Activated T-cell treated with anti-CD3 and anti-CD28 coated beads, Interleukin-2, amount 50 U/mL, for 24 hours (primary cell): ENCODE measurements around the gene CMC4.

Source experiments
- DNase-seq: peaks from one replicate; pipeline ENCODE4 v3.0.0-alpha.2; 2020
- H3K27ac Mint-ChIP-seq: 2 replicates; pipeline ENCODE4 v1.8.0; 2020; ENCODE audit warnings: mild to moderate bottlenecking, mixed read lengths
- H3K27me3 Mint-ChIP-seq: 2 replicates; pipeline ENCODE4 v1.8.0; 2020; ENCODE audit warnings: mixed read lengths
- H3K36me3 Mint-ChIP-seq: 2 replicates; pipeline ENCODE4 v1.8.0; 2020; ENCODE audit warnings: low read depth, mixed read lengths
- H3K4me1 Mint-ChIP-seq: 2 replicates; pipeline ENCODE4 v1.8.0; 2020; ENCODE audit warnings: low read depth, mixed read lengths
- H3K4me3 Mint-ChIP-seq: 2 replicates; pipeline ENCODE4 v1.8.0; 2020; ENCODE audit warnings: mild to moderate bottlenecking, moderate library complexity, mixed read lengths
- H3K9me3 Mint-ChIP-seq: 2 replicates; pipeline ENCODE4 v1.8.0; 2020; ENCODE audit warnings: mixed read lengths

The CMC4 gene

DNA sequence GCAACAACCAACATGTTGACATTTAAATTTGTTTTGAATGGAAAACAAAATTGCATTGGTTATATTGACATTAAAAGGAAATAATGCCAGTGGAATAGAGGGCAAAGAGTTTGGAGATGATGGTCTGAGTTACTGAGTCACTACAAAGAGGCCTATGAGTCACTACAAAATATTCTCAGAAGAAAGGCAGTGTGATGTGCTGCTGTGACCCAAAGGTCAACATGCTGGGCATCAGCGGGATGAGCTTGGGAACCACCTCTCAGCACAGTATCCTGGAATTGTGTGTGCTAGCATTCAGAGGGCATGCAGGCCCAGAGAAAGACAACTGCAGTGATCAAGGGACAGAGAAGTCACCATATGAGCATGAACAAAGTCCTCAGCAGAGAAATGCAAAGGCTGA, 2.8 kb downstream of the CMC4 start:
- Mint-ChIP-seq H3K4me3 (no peak overlapping the region), H3K36me3 (peaks cover 26% of the 10 kb centered on the region), H3K9me3 (no peaks in the 10 kb centered on the region), H3K27ac (peak overlapping the region; percentile 64), H3K27me3 (peaks cover 2% of the 10 kb centered on the region), H3K4me1 (peaks cover 32% of the 10 kb centered on the region)
- DNase-seq = no peak

DNA sequence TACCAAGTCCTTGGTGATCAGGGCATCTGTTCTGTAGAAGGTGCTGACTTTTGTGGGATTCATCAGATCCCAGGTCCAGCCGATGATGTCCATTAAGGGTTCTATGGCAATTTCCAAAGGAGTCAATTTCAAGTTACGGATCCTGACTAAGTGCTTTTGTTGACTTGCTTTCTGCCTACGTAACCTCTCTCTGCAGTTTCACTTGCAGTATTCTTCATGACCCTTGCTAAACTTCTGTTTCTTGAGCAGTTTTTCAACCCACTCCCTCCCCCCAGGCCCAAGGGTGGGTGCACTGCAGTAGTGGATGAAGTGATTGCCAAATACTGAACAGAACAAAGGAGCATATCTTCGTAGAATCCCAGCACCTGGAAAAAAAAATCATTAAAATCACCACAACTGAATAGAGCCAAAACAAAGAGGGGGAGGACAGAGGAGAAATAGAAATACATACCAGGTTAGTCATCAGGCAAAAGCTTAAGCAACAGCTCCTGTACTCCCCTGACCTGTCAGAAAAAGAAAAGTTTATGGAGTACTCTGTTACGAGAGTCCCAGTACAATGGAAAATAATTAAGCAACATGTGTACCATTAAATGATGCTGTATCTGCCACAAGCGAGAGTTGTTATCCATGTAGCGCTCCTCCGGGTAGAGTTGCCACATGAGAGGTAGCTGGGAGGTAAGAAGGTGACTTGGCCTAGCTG, 5.8 kb downstream of the CMC4 start:
- Mint-ChIP-seq H3K27me3 (peaks cover 2% of the 10 kb centered on the region), H3K27ac (no peak overlapping the region), H3K36me3 (peaks cover 16% of the 10 kb centered on the region), H3K4me3 (no peak overlapping the region), H3K9me3 (no peaks in the 10 kb centered on the region), H3K4me1 (peaks cover 27% of the 10 kb centered on the region)
- no peak for DNase-seq

DNA sequence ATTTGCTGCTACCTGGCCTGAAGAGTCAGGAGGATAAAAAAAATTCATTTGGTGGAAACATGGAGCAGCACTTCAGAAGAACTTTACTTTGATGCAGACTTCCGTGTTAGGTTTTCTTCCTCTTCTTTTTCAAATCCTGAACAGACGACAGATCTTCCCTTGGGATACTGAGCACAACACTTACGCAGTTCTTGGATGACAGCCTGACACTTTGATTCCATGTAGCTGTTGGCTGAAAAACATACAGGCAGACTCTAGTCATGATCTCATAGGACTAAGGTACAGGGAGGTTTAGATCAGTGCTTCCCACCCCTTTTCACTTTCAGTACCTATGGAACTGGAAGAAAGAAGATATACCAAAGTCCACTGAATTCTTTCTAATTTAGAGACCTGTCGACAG, 9.2 kb downstream of the CMC4 start:
- Mint-ChIP-seq H3K36me3 (peaks cover 36% of the 10 kb centered on the region), H3K4me3 (no peak overlapping the region), H3K27me3 (peaks cover 14% of the 10 kb centered on the region), H3K9me3 (no peaks in the 10 kb centered on the region), H3K4me1 (peaks cover 15% of the 10 kb centered on the region), H3K27ac (no peak overlapping the region)
- no peak for DNase-seq

DNA sequence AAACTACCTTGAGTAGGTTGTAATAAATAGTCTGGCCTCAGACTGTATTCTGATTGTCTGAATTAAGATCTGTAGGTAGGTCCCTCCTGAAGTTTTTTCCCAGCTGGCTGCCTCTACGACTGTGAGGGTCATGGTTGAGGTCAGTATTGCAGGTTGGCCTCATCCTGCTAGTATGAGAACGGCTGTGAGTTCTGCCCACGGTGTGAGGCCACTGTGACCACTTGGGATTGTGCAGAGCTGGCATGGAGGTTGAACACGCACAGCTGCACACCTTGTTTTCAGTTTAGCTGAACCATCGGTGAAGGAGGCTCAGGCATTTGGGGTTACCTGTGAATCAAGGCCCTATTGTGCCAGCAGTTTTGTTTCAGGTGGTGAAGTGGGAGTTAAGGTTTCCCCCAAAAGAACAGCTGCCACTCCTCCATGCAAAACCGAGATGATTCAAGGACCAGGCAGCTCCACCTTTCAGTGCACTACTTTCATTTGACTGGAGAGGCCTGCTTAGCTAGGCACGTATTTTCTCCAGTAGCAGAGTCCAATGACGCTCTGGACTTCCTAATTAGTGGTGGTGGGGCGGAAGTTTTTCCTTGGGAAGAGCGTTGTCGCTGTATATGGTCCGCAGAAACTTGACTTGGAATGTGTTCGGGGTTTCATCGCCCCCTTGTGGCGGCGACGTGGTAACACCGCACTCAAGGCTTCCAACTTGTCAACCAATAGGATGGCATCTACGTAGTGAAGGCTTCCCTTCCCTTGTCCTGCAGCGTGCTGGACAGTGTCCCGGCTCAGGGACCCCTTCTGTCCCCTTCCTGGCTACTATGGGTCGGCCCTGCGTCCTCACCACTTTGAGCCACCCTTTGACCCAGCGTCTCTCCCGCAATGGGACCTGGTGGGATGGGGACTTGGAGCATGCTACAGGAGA, 13.8 kb downstream of the CMC4 start:
- Mint-ChIP-seq H3K36me3 (peaks cover 53% of the 10 kb centered on the region), H3K27ac (peak overlapping the region; percentile 50), H3K27me3 (peaks cover 12% of the 10 kb centered on the region), H3K4me1 (peaks cover 29% of the 10 kb centered on the region), H3K9me3 (no peaks in the 10 kb centered on the region), H3K4me3 (peak overlapping the region; percentile 13)
- peak; percentile 68 for DNase-seq

DNA sequence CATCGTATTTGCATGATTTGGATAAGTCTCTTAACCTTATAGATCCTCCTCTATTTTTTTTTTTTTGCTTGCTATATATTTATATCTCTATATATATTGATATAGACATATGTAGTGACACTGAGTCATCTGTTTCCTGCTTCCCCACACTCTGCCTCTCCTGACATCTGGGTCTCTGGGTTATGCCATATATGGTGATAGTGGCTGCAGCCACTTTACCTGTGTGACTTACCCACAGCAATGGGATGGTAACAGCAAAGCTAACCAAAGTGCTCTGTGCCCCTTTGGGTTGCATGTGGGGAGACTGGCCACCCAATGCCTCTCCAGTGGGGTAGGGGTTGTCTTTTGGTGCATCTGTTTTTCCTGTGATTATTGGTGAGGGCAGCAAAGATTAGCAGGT, 14.5 kb downstream of the CMC4 start:
- H3K27ac Mint-ChIP-seq = peak overlapping the region; percentile 50
- H3K27me3 Mint-ChIP-seq = peaks cover 12% of the 10 kb centered on the region
- no peaks in the 10 kb centered on the region for H3K9me3 Mint-ChIP-seq
- peaks cover 56% of the 10 kb centered on the region for H3K36me3 Mint-ChIP-seq
- H3K4me1 Mint-ChIP-seq = peaks cover 29% of the 10 kb centered on the region
- DNase-seq = no peak
- H3K4me3 Mint-ChIP-seq = no peak overlapping the region

DNA sequence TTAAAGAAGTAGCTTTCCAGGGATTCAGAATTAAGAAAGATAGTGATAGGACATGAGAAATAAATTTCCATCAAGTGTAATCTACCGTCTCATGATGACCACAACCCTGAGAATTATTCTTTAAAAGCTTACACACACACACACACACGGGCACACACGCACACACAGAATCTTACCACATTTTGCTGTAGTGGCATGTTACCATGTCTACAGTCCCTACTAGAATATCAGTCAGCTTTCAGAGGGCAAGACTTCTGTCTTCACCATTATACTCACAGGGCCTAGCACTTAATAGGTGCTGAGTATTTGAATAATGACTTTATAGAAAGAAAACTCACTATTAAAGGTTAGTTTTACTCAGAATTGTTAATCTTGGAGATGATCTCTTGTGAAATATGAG, 15.4 kb downstream of the CMC4 start:
- no peak overlapping the region for H3K4me3 Mint-ChIP-seq

DNA sequence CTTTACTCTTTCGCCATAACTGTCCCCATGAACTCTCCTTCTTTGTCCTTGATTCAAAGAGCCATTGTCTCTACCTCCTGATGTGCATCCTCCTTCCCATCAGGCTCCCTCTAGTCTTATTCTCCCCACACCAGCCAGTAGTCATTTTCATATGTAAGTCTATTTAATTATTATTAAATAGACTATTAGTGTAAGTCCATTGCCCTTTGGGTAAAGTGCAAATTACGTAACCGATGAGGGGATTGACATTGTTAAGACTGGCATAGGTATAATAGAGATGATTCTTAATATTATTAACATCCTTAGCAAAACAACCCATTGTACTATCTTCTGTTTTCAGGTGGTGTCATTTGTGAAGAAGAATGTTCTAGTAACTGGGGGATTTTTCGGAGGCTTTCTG, 16.7 kb downstream of the CMC4 start:
- Mint-ChIP-seq H3K9me3 (no peaks in the 10 kb centered on the region), H3K4me1 (peaks cover 42% of the 10 kb centered on the region), H3K27ac (no peak overlapping the region), H3K27me3 (peaks cover 15% of the 10 kb centered on the region), H3K36me3 (peaks cover 47% of the 10 kb centered on the region), H3K4me3 (no peak overlapping the region)
- DNase-seq = no peak

More for the DNA sequence above, 15.4 kb downstream of the CMC4 start:
- H3K27me3 Mint-ChIP-seq = peaks cover 12% of the 10 kb centered on the region
- H3K9me3 Mint-ChIP-seq = no peaks in the 10 kb centered on the region
- peaks cover 55% of the 10 kb centered on the region for H3K36me3 Mint-ChIP-seq
- H3K4me1 Mint-ChIP-seq = peaks cover 34% of the 10 kb centered on the region
- DNase-seq = no peak
- H3K27ac Mint-ChIP-seq = peak overlapping the region; percentile 49

DNA sequence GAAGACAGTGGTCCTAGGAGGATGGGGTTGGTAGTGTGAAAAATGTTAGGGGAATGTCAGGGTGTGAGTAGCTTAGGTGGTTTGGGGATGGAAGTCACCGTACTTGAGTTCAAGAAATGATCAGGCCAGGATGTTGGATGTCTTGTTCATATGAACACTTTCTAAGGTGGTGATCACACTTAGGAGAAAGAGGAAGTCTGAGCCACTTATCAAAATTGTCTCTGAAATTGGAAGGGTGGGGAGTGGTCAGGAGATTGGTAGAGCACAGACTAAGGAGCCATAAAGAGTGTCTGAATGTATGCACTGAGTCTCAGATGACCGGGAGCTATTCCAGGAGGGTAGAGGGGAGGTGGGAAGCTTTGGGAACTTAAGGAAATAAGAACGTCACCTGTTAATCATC, 17.3 kb downstream of the CMC4 start:
- H3K27me3 Mint-ChIP-seq = peaks cover 21% of the 10 kb centered on the region

DNA sequence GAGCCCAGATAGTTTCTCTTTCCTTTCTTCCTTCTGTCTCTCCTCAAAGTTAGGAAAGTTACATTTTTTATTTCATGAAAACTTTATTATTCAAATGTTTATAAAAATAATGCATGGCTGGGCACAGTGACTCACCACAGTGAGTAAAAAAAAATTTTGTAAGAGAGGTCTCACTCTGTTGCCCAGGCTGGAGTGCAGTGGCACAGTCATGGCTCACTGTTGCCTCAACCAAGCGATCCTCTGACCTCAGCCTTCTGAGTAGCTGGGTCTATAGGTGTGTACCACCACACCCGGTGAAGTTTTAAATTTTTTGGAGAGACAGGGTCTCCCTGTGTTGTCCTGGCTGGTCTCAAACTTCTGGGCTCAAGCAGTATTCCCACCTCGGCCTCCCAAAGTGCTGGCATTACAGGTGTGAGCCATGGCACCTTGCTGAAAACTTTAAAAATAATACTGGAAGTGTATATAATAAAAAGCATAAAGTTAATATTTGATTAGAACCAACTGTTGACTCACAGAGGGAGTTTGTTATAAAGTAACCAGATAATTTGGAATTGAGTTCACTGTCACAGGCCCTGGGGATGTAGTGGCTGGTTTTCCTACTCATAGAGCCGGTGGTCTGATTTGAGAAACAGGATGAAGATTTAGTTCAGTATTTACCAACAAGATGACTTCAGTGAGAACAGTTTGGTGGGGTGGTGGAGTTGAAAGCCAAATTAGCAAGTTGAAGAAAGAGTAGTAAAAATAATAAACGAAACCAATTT, 18.0 kb downstream of the CMC4 start:
- peaks cover 42% of the 10 kb centered on the region for H3K36me3 Mint-ChIP-seq
- H3K27ac Mint-ChIP-seq = peak overlapping the region; percentile 55

More for the DNA sequence above, 17.3 kb downstream of the CMC4 start:
- Mint-ChIP-seq H3K27ac (peak overlapping the region; percentile 3), H3K9me3 (no peaks in the 10 kb centered on the region), H3K4me1 (peaks cover 47% of the 10 kb centered on the region), H3K4me3 (no peak overlapping the region), H3K36me3 (peaks cover 44% of the 10 kb centered on the region)
- DNase-seq = no peak

DNA sequence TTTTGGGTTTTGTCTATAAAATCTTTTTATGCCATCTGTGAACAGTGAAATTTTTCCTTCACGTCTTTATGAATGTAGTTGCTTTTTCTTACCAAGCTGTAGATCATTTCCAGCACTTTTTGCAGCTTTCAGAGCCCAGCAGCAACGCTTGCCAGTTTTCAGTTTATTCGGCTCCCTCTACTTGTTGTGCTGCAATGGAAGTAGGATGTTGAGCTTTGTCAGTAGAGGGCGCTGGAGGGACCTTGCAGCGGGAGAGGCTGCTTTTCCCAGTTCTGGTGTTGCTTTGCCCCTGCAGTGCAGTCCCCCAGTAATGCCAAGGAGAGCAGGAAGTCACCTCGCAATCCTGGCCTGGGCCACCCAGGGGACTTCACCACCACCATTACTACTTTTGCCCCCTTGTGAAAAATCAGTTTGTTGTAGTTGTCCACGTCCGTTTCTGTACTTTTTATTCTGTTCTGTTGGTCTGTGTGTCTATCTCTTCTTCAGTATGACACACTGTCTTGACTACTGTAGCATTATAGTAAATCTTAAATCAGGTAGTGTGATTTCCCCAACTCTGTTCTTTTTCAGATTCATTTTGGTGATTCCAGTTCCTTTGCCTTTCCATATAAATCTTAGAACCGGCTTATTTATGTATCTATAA, 21.8 kb downstream of the CMC4 start:
- no peak overlapping the region for H3K4me3 Mint-ChIP-seq
- peaks cover 44% of the 10 kb centered on the region for H3K36me3 Mint-ChIP-seq
- DNase-seq = peak; percentile 46
- peaks cover 18% of the 10 kb centered on the region for H3K27me3 Mint-ChIP-seq
- H3K9me3 Mint-ChIP-seq = no peaks in the 10 kb centered on the region
- peak overlapping the region; percentile 63 for H3K27ac Mint-ChIP-seq
- H3K4me1 Mint-ChIP-seq = peaks cover 26% of the 10 kb centered on the region

More for the DNA sequence above, 18.0 kb downstream of the CMC4 start:
- Mint-ChIP-seq H3K27me3 (peaks cover 16% of the 10 kb centered on the region), H3K4me1 (peaks cover 51% of the 10 kb centered on the region), H3K4me3 (no peak overlapping the region), H3K9me3 (no peaks in the 10 kb centered on the region)
- no peak for DNase-seq

DNA sequence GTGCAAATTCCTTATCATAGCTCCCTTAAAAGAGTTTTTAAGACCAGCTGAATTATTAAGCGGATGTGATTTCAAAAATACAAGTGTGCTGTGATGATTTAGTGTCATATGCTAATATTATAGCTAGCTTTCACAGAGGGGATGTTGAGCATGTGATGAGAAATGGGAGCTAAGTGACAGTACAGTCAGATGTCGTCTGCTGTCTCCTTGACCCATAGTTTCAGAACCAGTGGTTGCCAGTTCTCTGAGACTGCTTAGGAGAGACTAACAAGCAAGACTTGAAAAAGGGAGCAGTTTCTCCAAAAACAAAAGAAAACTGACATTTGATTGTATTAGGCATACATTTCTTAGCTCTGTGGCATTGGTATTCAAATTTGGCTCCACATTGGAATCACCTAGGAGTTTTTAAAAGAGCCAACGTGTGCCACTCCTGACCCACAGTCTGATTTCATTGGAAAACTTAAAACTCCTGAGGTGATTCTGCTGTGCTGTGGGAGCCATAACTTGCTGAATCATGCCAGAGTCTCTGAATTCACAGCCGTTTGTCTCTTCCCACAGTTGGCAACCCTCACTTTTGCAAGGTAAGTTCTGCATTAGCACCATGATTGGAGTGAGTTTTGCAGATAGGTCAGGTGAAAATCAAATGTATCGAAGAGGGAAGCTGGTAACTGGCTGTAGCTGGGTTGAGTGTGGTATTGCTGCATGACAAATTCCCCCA, 24.0 kb downstream of the CMC4 start:
- Mint-ChIP-seq H3K9me3 (no peaks in the 10 kb centered on the region), H3K27me3 (peaks cover 18% of the 10 kb centered on the region), H3K4me3 (no peak overlapping the region), H3K36me3 (peaks cover 30% of the 10 kb centered on the region), H3K27ac (no peak overlapping the region), H3K4me1 (peaks cover 24% of the 10 kb centered on the region)
- no peak for DNase-seq

DNA sequence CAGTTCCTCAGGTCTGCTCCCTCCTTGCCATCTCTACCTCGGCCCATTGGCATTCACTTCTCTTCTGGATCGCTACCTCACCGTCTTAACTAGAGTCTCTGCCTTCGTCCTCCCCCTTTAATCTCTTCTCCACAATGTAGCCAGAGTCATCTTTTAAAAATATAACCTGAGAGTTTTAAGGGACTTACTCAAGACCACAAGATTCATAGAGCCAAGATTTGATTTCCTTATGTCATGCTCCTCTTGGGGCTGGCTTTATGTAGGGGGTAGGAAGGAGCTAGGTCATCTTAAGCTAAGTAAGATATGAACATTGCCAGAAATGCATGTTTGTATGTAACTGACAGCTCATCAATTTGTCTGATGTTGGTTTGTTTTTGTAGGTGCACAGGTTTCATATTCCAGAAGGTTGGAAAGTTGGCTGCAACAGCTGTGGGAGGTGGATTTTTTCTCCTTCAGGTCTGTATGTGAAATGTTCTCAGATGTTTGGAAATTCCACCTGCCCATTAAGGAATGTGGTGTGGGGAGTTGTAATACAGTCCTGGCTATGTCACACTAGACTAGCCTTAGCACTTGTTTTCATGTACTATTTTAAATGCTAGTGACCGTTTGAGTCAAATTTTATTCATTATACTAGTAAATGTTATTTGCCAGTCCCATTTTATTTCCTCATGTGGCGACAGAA, 24.7 kb downstream of the CMC4 start:
- Mint-ChIP-seq H3K9me3 (no peaks in the 10 kb centered on the region), H3K27me3 (peaks cover 18% of the 10 kb centered on the region), H3K36me3 (peaks cover 25% of the 10 kb centered on the region), H3K27ac (no peak overlapping the region), H3K4me3 (no peak overlapping the region), H3K4me1 (peaks cover 24% of the 10 kb centered on the region)
- no peak for DNase-seq

DNA sequence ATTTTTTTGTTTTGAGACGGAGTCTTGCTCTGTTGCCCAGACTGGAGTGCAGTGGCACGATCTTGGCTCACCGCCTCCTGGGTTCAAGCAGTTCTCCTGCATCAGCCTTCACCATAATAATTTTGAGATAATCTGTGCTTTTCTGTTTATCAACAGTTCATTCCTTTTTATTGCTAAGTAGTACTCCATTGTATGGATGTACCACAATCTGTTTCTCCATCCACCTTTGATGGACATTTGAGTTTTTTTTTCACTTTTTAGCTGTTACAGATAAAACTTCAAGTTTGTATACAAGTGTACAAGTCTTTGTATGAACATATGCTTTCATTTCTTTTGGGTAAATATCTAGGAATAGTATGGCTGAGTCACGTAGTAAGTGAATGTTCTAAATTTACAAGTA, 35.2 kb downstream of the CMC4 start:
- Mint-ChIP-seq H3K4me3 (no peak overlapping the region), H3K4me1 (peaks cover 29% of the 10 kb centered on the region), H3K36me3 (peaks cover 57% of the 10 kb centered on the region), H3K9me3 (peaks cover 6% of the 10 kb centered on the region), H3K27ac (no peak overlapping the region), H3K27me3 (no peaks in the 10 kb centered on the region)
- no peak for DNase-seq
